Left lung (tissue), 10 donors: ENCODE measurements around the gene TOR3A. TPM values are rescaled to one million over a fixed set of nuclear protein-coding genes. Genes with fewer than 3 reads are reported as not detected.

Source experiments
- ATAC-seq: fragments of 200-7000 bp; cut with Tn5 transposase; one replicate; pipeline ENCODE4 v1.9.1; 2020; ENCODE audit warnings: moderate library complexity
- DNase-seq, 4 donors: peaks; one replicate each; pipeline ENCODE4 v3.0.0-alpha.2; 2013 to 2020
- H3K27ac ChIP-seq, 2 donors: fragments of 200-600 bp; sonication (generic) in 1 of 2; one replicate each; pipeline versions ENCODE4 v1.5.0 to v1.8.0; 2020 to 2021
- H3K27me3 ChIP-seq, 2 donors: fragments of 200-600 bp; sonication (generic) in 1 of 2; one replicate each; pipeline versions ENCODE4 v1.5.0 to v1.8.0; 2020 to 2021
- H3K36me3 ChIP-seq, 2 donors: fragments of 200-600 bp; sonication (generic) in 1 of 2; one replicate each; pipeline versions ENCODE4 v1.5.0 to v1.8.0; 2020 to 2021
- H3K4me1 ChIP-seq, 2 donors: fragments of 200-600 bp; one replicate each; pipeline ENCODE4 v1.8.0; 2021
- H3K4me3 ChIP-seq, 2 donors: fragments of 200-600 bp; sonication (generic) in 1 of 2; one replicate each; pipeline versions ENCODE4 v1.5.0 to v1.8.0; 2020 to 2021; ENCODE audit warnings: mild to moderate bottlenecking in 1 of 2
- H3K9me3 ChIP-seq, 2 donors: fragments of 200-600 bp; sonication (generic) in 1 of 2; one replicate each; pipeline versions ENCODE4 v1.5.0 to v1.8.0; 2020 to 2021
- intact Hi-C, 2 donors: fragments of 100-400 bp; cut with DNase I; formaldehyde crosslinking; loops; one replicate each; pipeline versions ENCODE4 v1.11.2 to v1.14.2; 2022
- polyA plus RNA-seq, 6 donors: library from polyadenylated mRNA; unstranded; fragments of 120-200 nt; gene quantifications; one replicate each; pipeline ENCODE4 v1.2.1, GENCODE V29; 2013; ENCODE audit not compliant: insufficient read length in 6 of 6
- total RNA-seq, 2 donors: library from RNA; stranded (reverse); fragmentation: NEBNext Ultra II Directional; extraction: Animal tissue kit (Norgen Biotek cat#: 25700); gene quantifications; one replicate each; pipeline ENCODE4 v1.2.1, GENCODE V29; 2021
- TF ChIP-seq, protein P1 (sequence below), 2 donors: fragments of 200-600 bp; sonication (generic) in 1 of 2; IDR thresholded peaks; one replicate each; pipeline versions ENCODE4 v1.5.0 to v1.8.0; 2021; ENCODE audit warnings: antibody characterized with exemption in 2 of 2
- donor health status: DM: no; HTN: yes; CAD: no.
- donor health status: DM: no; HTN: no; CAD: no.

Gene TOR3A
- total and polyA plus RNA-seq, 8 donors: 22.1 to 30.0 (median 24.2) TPM

- H3K9me3 ChIP-seq: no peaks in the 10 kb centered on the region
- no peaks in the 10 kb centered on the region for H3K4me1 ChIP-seq
- H3K27me3 ChIP-seq: no peaks in the 10 kb centered on the region
- peaks cover 0 to 84% of the 10 kb centered on the region in 2 donors for H3K36me3 ChIP-seq
- TF ChIP-seq, protein P1, sequence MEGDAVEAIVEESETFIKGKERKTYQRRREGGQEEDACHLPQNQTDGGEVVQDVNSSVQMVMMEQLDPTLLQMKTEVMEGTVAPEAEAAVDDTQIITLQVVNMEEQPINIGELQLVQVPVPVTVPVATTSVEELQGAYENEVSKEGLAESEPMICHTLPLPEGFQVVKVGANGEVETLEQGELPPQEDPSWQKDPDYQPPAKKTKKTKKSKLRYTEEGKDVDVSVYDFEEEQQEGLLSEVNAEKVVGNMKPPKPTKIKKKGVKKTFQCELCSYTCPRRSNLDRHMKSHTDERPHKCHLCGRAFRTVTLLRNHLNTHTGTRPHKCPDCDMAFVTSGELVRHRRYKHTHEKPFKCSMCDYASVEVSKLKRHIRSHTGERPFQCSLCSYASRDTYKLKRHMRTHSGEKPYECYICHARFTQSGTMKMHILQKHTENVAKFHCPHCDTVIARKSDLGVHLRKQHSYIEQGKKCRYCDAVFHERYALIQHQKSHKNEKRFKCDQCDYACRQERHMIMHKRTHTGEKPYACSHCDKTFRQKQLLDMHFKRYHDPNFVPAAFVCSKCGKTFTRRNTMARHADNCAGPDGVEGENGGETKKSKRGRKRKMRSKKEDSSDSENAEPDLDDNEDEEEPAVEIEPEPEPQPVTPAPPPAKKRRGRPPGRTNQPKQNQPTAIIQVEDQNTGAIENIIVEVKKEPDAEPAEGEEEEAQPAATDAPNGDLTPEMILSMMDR (IDR thresholded peaks at IDR 0.05): no peak
- intact Hi-C loops: no loop called here
- no peak for ATAC-seq
- no peak overlapping the region for H3K4me3 ChIP-seq
- no peak overlapping the region for H3K27ac ChIP-seq
- no peak for DNase-seq
These were observed 37.6 kb downstream of the TOR3A start for GRCh38 chr1:179119513-179119912.

- intact Hi-C loops: loop anchor here in 1 of 2 donors (5.0 kb wide), 1 partner anchor 72 kb away; no protein-coding TSS in a partner anchor
- TF ChIP-seq, protein P1 (IDR thresholded peaks at IDR 0.05): no peak
- ATAC-seq: no peak
- Histone ChIP-seq H3K4me3 (no peak overlapping the region), H3K9me3 (no peaks in the 10 kb centered on the region), H3K36me3 (peaks cover 0 to 74% of the 10 kb centered on the region in 2 donors), H3K27me3 (no peaks in the 10 kb centered on the region), H3K27ac (no peak overlapping the region), H3K4me1 (no peaks in the 10 kb centered on the region)
- DNase-seq: no peak
These were observed 38.9 kb downstream of the TOR3A start for GRCh38 chr1:179120736-179121135.

- Histone ChIP-seq H3K27me3 (no peaks in the 10 kb centered on the region), H3K27ac (no peak overlapping the region), H3K36me3 (peaks cover 0 to 71% of the 10 kb centered on the region in 2 donors), H3K4me3 (no peak overlapping the region), H3K4me1 (peaks cover 0 to 2% of the 10 kb centered on the region in 2 donors), H3K9me3 (no peaks in the 10 kb centered on the region)
- peak in 2 of 4 donors; percentile 28 to 53 for DNase-seq
- peak; percentile 45 for ATAC-seq
- intact Hi-C loops: loop anchor here in 1 of 2 donors (5.0 kb wide), 1 partner anchor 71 kb away; no protein-coding TSS in a partner anchor
- TF ChIP-seq, protein P1 (IDR thresholded peaks at IDR 0.05): peak; percentile 33 to 43
These were observed 39.5 kb downstream of the TOR3A start for GRCh38 chr1:179121159-179121938.

DNA sequence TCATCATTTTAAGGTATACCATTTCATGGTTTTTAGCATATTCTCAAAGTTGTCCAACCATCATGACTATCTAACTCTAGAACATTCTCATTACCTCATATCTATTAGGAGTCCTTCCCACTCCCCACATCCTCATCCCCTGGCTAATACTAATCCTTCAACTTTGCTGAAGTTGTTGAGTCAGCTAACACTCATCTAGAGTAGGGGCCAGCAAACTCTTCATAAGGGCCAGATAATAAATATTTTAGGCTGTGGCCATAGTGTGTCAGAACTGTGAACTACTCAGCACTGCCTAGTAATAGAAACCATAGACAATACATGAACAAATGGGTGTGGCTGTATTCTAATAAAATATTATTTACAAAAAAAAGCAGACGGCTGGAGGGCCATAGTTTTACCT is 43.0 kb downstream of the TOR3A start:
- Histone ChIP-seq H3K4me1 (peaks cover 6 to 37% of the 10 kb centered on the region in 2 donors), H3K9me3 (no peaks in the 10 kb centered on the region), H3K27ac (no peak overlapping the region), H3K4me3 (no peak overlapping the region), H3K36me3 (peaks cover 0 to 38% of the 10 kb centered on the region in 2 donors), H3K27me3 (no peaks in the 10 kb centered on the region)
- TF ChIP-seq, protein P1 (IDR thresholded peaks at IDR 0.05): no peak
- DNase-seq: no peak
- intact Hi-C loops: loop anchor here in 1 of 2 donors (5.0 kb wide), 1 partner anchor 67 kb away; no protein-coding TSS in a partner anchor
- peak; percentile 33 for ATAC-seq

- Histone ChIP-seq H3K27ac (peak overlapping the region; percentile 38 to 53), H3K9me3 (no peaks in the 10 kb centered on the region), H3K36me3 (peaks cover 0 to 36% of the 10 kb centered on the region in 2 donors), H3K27me3 (no peaks in the 10 kb centered on the region), H3K4me3 (no peak overlapping the region), H3K4me1 (peaks cover 6 to 46% of the 10 kb centered on the region in 2 donors)
- ATAC-seq: peak; percentile 78
- intact Hi-C loops: no loop called here
- TF ChIP-seq, protein P1 (IDR thresholded peaks at IDR 0.05): no peak
- peak in 1 of 4 donors; percentile 56 for DNase-seq
These were observed 44.6 kb downstream of the TOR3A start for GRCh38 chr1:179126338-179127060.
